ENCODE measurements around the gene IL20RB.

The IL20RB gene

GRCh38 chr3:137052298-137052697 is 94.5 kb downstream of the IL20RB start:
- Histone ChIP-seq H3K4me1 (no peaks in the 10 kb centered on the region), H3K4me3 (ENCODE audit: low read depth, low read length) (no peak overlapping the region), H3K36me3 (no peaks in the 10 kb centered on the region), H3K27me3 (peaks cover 6% of the 10 kb centered on the region), H3K9me3 (no peaks in the 10 kb centered on the region)
- no peak for DNase-seq
- TF ChIP-seq CTCF (IDR thresholded peaks at IDR 0.05; ENCODE audit: low read depth, low read length) = no peak
